ENCODE measurements around the gene RHOG. TPM values are rescaled to one million over a fixed set of nuclear protein-coding genes. Genes with fewer than 3 reads are reported as not detected.

RHOG gene
- total and polyA plus RNA-seq, 9 of the 15 experiments (the other 6 are each of a cell fraction or from before 2014, with no cell fraction given): 22.6 to 162 (median 80.3) TPM

- TF ChIP-seq ZNF395 (CRISPR knock-in tag; IDR thresholded peaks at IDR 0.05): 0 out of 2 replicates have a peak, but pooled peaks have one; percentile 55
- 0 out of 2 replicates have a peak, but pooled peaks have one; percentile 6 for TF ChIP-seq ESRRA (IDR thresholded peaks at IDR 0.05; ENCODE audit: borderline replicate concordance, low read depth)
- 0 out of 2 replicates have a peak, but pooled peaks have one; percentile 17 for TF ChIP-seq POLR2H (tag; IDR thresholded peaks at IDR 0.05; ENCODE audit: low read depth)
- no peak for TF ChIP-seq CHD1 (IDR thresholded peaks at IDR 0.05; ENCODE audit: low read length)
- TF ChIP-seq NR1H2 (CRISPR knock-in tag; IDR thresholded peaks at IDR 0.05): no peak
- no peak for TF ChIP-seq ZNF143 (CRISPR knock-in tag; IDR thresholded peaks at IDR 0.05)
- TF ChIP-seq ZNF175 (CRISPR knock-in tag; IDR thresholded peaks at IDR 0.05; ENCODE audit: low read depth): no peak
- no peak for TF ChIP-seq ZNF324 (CRISPR knock-in tag; IDR thresholded peaks at IDR 0.05)
- no peak for TF ChIP-seq ZNF77 (CRISPR knock-in tag; IDR thresholded peaks at IDR 0.05)
- peak; percentile 74 for TF ChIP-seq SUPT5H (IDR thresholded peaks at IDR 0.05)
- no peak for TF ChIP-seq ZC3H8 (IDR thresholded peaks at IDR 0.05)
- no peak for TF ChIP-seq THAP7 (CRISPR knock-in tag; IDR thresholded peaks at IDR 0.05)
- no peak for TF ChIP-seq ZNF507 (tag; conservative IDR thresholded peaks at IDR 0.05)
- TF ChIP-seq ZNF644 (tag; IDR thresholded peaks at IDR 0.05; ENCODE audit: low read depth): no peak
- no peak for TF ChIP-seq FOXA1 (IDR thresholded peaks at IDR 0.05; ENCODE audit: borderline replicate concordance)
- no peak for TF ChIP-seq ZNF583 (CRISPR knock-in tag; IDR thresholded peaks at IDR 0.05)
- no peak for TF ChIP-seq ZNF12 (CRISPR knock-in tag; IDR thresholded peaks at IDR 0.05)
- TF ChIP-seq MAFG (tag; conservative IDR thresholded peaks at IDR 0.05): no peak
- peak; percentile 95; the same call in 1 of the 2 replicates for TF ChIP-seq POLR2AphosphoS2 (IDR thresholded peaks at IDR 0.05; ENCODE audit: low read length)
- no peak for TF ChIP-seq IRF9 (tag; IDR thresholded peaks at IDR 0.05)
- TF ChIP-seq HNRNPLL (IDR thresholded peaks at IDR 0.05; ENCODE audit: low read depth, low read length, poor library complexity, severe bottlenecking): no peak
- no peak for TF ChIP-seq MNT (conservative IDR thresholded peaks at IDR 0.05)
- no peak for TF ChIP-seq ZNF384 (IDR thresholded peaks at IDR 0.05; ENCODE audit: low read depth, low read length)
- no peak for TF ChIP-seq ZNF586 (CRISPR knock-in tag; conservative IDR thresholded peaks at IDR 0.05)
- no peak for TF ChIP-seq SRSF9 (IDR thresholded peaks at IDR 0.05; ENCODE audit: borderline replicate concordance, low read depth, low read length)
- 0 out of 2 replicates have a peak, but pooled peaks have one; percentile 5 for TF ChIP-seq PHB2 (IDR thresholded peaks at IDR 0.05; ENCODE audit: low read depth)
- TF ChIP-seq FOXJ2 (tag; IDR thresholded peaks at IDR 0.05): no peak
These were observed 15.1 kb downstream of the RHOG start (continued) for GRCh38 chr11:3825473-3826154.

Data from K562 (cell line).